Cardiac muscle cell (in vitro differentiated cells and primary cell): ENCODE results near the gene PFKFB4. TPM values are rescaled to one million over a fixed set of nuclear protein-coding genes. Genes with fewer than 3 reads are reported as not detected.

Experiments used
- DNase-seq, 2 donors: peaks; one replicate each; pipeline versions ENCODE4 v3.0.0 to v3.0.0-alpha.2; 2010 to 2017; ENCODE audit warnings: low read depth in 1 of 2, low spot score in 1 of 2
- H3K27ac ChIP-seq: fragments of 200-600 bp; sonication (generic); 2 replicates; pipeline ENCODE4 v1.5.1; 2016
- H3K27me3 ChIP-seq: fragments of 200-600 bp; sonication (generic); 2 replicates; pipeline ENCODE4 v1.6.0; 2016; ENCODE audit warnings: control low read depth
- H3K36me3 ChIP-seq: fragments of 200-600 bp; sonication (generic); 2 replicates; pipeline ENCODE4 v1.5.1; 2016; ENCODE audit warnings: control low read depth
- H3K4me1 ChIP-seq: fragments of 200-600 bp; sonication (generic); 2 replicates; pipeline ENCODE4 v1.8.1; 2017; ENCODE audit warnings: low read depth, mild to moderate bottlenecking, mixed run types
- H3K4me3 ChIP-seq: fragments of 200-600 bp; sonication (generic); 2 replicates; pipeline ENCODE4 v1.5.1; 2016; ENCODE audit warnings: mild to moderate bottlenecking
- H3K9me3 ChIP-seq: fragments of 200-600 bp; sonication (generic); 2 replicates; pipeline ENCODE4 v1.5.1; 2017; ENCODE audit warnings: low read depth, mild to moderate bottlenecking, control low read depth
- polyA plus RNA-seq: library from polyadenylated mRNA; unstranded; fragments of >200 nt; fragmentation: Nextera tagmentation; extraction: Ambion mirVana; gene quantifications from 2 replicates; pipeline ENCODE4 v1.2.1, GENCODE V29; 2016
- total RNA-seq: library from RNA; depleted of rRNA; stranded (reverse); fragments of >200 nt; gene quantifications from 2 replicates; pipeline ENCODE4 v1.2.3, GENCODE V29; 2016
- TF ChIP-seq, protein P1 (sequence below): IDR thresholded peaks from 2 replicates; pipeline ENCODE4 v1.5.1; 2012; ENCODE audit warnings: low read depth, mild to moderate bottlenecking, low read length

The PFKFB4 gene
- total and polyA plus RNA-seq, 2 experiments from 2014 or later: 64.9 to 74.7 TPM

- Histone ChIP-seq H3K4me1 (no peaks in the 10 kb centered on the region), H3K36me3 (peaks cover 11% of the 10 kb centered on the region), H3K27me3 (no peaks in the 10 kb centered on the region), H3K9me3 (no peaks in the 10 kb centered on the region), H3K4me3 (no peak overlapping the region), H3K27ac (no peak overlapping the region)
- TF ChIP-seq, protein P1, sequence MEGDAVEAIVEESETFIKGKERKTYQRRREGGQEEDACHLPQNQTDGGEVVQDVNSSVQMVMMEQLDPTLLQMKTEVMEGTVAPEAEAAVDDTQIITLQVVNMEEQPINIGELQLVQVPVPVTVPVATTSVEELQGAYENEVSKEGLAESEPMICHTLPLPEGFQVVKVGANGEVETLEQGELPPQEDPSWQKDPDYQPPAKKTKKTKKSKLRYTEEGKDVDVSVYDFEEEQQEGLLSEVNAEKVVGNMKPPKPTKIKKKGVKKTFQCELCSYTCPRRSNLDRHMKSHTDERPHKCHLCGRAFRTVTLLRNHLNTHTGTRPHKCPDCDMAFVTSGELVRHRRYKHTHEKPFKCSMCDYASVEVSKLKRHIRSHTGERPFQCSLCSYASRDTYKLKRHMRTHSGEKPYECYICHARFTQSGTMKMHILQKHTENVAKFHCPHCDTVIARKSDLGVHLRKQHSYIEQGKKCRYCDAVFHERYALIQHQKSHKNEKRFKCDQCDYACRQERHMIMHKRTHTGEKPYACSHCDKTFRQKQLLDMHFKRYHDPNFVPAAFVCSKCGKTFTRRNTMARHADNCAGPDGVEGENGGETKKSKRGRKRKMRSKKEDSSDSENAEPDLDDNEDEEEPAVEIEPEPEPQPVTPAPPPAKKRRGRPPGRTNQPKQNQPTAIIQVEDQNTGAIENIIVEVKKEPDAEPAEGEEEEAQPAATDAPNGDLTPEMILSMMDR: no peak
- DNase-seq: no peak
These were observed 34.8 kb upstream of the PFKFB4 start for GRCh38 chr3:48591436-48591835.

DNA sequence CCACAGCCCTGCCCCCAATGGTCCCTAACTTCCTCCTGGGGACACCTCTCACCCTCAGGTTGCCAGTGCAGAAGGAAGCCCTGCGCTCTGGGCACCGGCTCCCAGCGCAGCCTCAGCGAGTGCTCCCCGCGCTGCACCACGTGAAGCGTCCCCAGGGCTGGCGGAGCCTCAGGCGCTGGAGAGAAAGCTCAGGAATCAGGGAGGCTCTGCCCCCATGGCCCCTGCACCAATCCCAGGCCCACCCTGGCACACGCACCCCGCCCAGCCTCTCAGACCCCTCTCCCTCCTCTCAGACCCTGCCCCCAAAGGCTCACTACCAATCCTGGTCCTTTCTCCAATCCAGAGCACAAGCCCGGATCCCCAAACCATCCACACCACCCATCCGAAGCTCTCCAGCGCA lies 31.6 kb upstream of the PFKFB4 start:
- Histone ChIP-seq H3K27ac (no peak overlapping the region), H3K9me3 (no peaks in the 10 kb centered on the region), H3K27me3 (no peaks in the 10 kb centered on the region), H3K4me3 (no peak overlapping the region), H3K36me3 (peaks cover 27% of the 10 kb centered on the region), H3K4me1 (no peaks in the 10 kb centered on the region)
- TF ChIP-seq, protein P1: no peak
- no peak for DNase-seq

- H3K27me3 ChIP-seq: no peaks in the 10 kb centered on the region
- no peaks in the 10 kb centered on the region for H3K9me3 ChIP-seq
- TF ChIP-seq, protein P1: no peak
- H3K36me3 ChIP-seq: peaks cover 28% of the 10 kb centered on the region
- no peak overlapping the region for H3K27ac ChIP-seq
- no peak overlapping the region for H3K4me3 ChIP-seq
- DNase-seq: no peak
- no peaks in the 10 kb centered on the region for H3K4me1 ChIP-seq
These were observed 31.1 kb upstream of the PFKFB4 start for GRCh38 chr3:48587686-48588085.

DNA sequence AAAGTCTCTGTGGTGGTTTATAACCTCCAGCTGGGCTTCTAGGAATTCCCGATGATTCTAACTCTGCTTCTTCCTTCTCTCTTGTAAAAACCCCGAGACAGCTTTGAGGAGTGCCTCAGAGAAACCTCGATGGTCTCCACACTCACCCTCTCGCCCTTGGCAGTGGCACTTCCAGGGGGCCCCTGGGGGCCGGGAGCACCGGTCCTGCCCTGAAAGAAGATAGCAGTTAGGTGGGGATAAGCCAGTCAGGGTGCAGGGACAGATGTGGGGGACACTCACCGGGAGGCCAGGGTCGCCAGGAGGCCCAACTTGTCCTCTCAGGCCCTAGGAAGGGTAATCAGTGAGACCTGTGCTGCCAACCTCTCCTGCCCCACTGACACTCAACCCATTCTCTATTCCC lies 28.8 kb upstream of the PFKFB4 start:
- TF ChIP-seq, protein P1: no peak
- H3K9me3 ChIP-seq: no peaks in the 10 kb centered on the region
- H3K4me1 ChIP-seq: no peaks in the 10 kb centered on the region
- H3K27ac ChIP-seq: no peak overlapping the region
- H3K27me3 ChIP-seq: no peaks in the 10 kb centered on the region
- no peak overlapping the region for H3K4me3 ChIP-seq
- H3K36me3 ChIP-seq: peaks cover 28% of the 10 kb centered on the region
- no peak for DNase-seq

DNA sequence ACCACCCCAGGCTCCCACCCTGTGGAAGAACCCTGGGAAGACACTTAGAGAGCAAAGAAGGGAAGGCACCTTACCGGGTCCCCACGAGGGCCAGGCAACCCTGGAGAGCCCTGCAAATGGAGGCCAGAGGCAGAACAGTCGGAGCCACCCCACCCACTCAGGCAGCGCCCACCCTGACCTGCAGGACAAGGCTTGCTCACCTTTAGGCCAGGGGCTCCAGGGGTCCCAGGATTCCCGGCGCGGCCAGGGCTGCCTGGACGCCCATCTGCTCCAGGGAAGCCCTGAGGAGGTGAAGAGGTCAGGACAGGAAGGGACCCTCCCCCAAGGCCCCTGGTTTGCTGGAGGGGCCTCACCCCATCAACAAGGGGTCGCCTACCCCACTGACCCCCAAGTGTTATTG lies 28.2 kb upstream of the PFKFB4 start:
- TF ChIP-seq, protein P1: no peak
- Histone ChIP-seq H3K4me1 (no peaks in the 10 kb centered on the region), H3K9me3 (no peaks in the 10 kb centered on the region), H3K27me3 (no peaks in the 10 kb centered on the region), H3K36me3 (peaks cover 28% of the 10 kb centered on the region), H3K4me3 (no peak overlapping the region), H3K27ac (no peak overlapping the region)
- DNase-seq: no peak
